CD4-positive, alpha-beta T cell treated with Interleukin-17A for 1 hour (primary cell): ENCODE measurements around the gene PIK3R3.
"Not testable (repeated sequence)": the region's sequence is repeated elsewhere in the genome, so short reads cannot be mapped to it uniquely, and the experiment has no call there.

Experiments used
- DNase-seq: peaks from one replicate; pipeline ENCODE4 v3.0.0-alpha.2; 2020

Gene PIK3R3

GRCh38 chr1:46099215-46099614 lies 33.2 kb downstream of the PIK3R3 start:
- DNase-seq = no peak

- DNase-seq = no peak
Measured at GRCh38 chr1:46098027-46098712, 34.3 kb downstream of the PIK3R3 start.

GRCh38 chr1:46097149-46097472 lies 35.3 kb downstream of the PIK3R3 start:
- DNase-seq = no peak

- no peak for DNase-seq
Measured at GRCh38 chr1:46096269-46097148, 35.9 kb downstream of the PIK3R3 start.

- not testable (repeated sequence) for DNase-seq
Measured at GRCh38 chr1:46095110-46095509, 37.3 kb downstream of the PIK3R3 start.

GRCh38 chr1:46094471-46095005 lies 37.9 kb downstream of the PIK3R3 start:
- DNase-seq = no peak

- not testable (repeated sequence) for DNase-seq
Measured at GRCh38 chr1:46093832-46094231, 38.6 kb downstream of the PIK3R3 start.

GRCh38 chr1:46087891-46088290 lies 44.5 kb downstream of the PIK3R3 start:
- DNase-seq = no peak

GRCh38 chr1:46086576-46086975 lies 45.9 kb downstream of the PIK3R3 start:
- DNase-seq = no peak

- no peak for DNase-seq
Measured at GRCh38 chr1:46084553-46085451, 47.6 kb downstream of the PIK3R3 start.

- no peak for DNase-seq
Measured at GRCh38 chr1:46083579-46083978, 48.9 kb downstream of the PIK3R3 start.

- no peak for DNase-seq
Measured at GRCh38 chr1:46081619-46082018, 50.8 kb downstream of the PIK3R3 start.

GRCh38 chr1:46081206-46081605 lies 51.2 kb downstream of the PIK3R3 start:
- DNase-seq = no peak

- no peak for DNase-seq
Measured at GRCh38 chr1:46080257-46080656, 52.2 kb downstream of the PIK3R3 start.

GRCh38 chr1:46077644-46078043 lies 54.8 kb downstream of the PIK3R3 start:
- DNase-seq = no peak

- DNase-seq = no peak
Measured at GRCh38 chr1:46076343-46076742, 56.1 kb downstream of the PIK3R3 start.

GRCh38 chr1:46072975-46073374 lies 59.5 kb downstream of the PIK3R3 start:
- DNase-seq = no peak

- no peak for DNase-seq
Measured at GRCh38 chr1:46070164-46070814, 62.1 kb downstream of the PIK3R3 start.

- DNase-seq = no peak
Measured at GRCh38 chr1:46068525-46068924, 63.9 kb downstream of the PIK3R3 start.

GRCh38 chr1:46067652-46068051 lies 64.8 kb downstream of the PIK3R3 start:
- DNase-seq = no peak

GRCh38 chr1:46065405-46065804 lies 67.0 kb downstream of the PIK3R3 start:
- peak; percentile 58 for DNase-seq

GRCh38 chr1:46064708-46065107 lies 67.7 kb downstream of the PIK3R3 start:
- no peak for DNase-seq
